Left lobe of liver (tissue), 2 donors: Measurements from ENCODE around the gene RASA3. TPM values are rescaled to one million over a fixed set of nuclear protein-coding genes. Genes with fewer than 3 reads are reported as not detected.

Experiments
- ATAC-seq: fragments of 200-7000 bp; cut with Tn5 transposase; one replicate; pipeline ENCODE4 v1.9.1; 2020; ENCODE audit warnings: mild to moderate bottlenecking, moderate library complexity
- DNase-seq: peaks from one replicate; pipeline ENCODE4 v3.0.0-alpha.2; 2020; ENCODE audit warnings: low spot score
- total RNA-seq: library from RNA; stranded (reverse); gene quantifications from one replicate; pipeline ENCODE4 v1.2.1, GENCODE V29; 2021
- donor health status: DM: no; HTN: no; CAD: no; lungs with moderate emphysema.
- donor health status: DM: no; HTN: yes; CAD: no.

Gene RASA3
- total RNA-seq, 1 donor from 2014 or later, result 4.5 TPM

DNA sequence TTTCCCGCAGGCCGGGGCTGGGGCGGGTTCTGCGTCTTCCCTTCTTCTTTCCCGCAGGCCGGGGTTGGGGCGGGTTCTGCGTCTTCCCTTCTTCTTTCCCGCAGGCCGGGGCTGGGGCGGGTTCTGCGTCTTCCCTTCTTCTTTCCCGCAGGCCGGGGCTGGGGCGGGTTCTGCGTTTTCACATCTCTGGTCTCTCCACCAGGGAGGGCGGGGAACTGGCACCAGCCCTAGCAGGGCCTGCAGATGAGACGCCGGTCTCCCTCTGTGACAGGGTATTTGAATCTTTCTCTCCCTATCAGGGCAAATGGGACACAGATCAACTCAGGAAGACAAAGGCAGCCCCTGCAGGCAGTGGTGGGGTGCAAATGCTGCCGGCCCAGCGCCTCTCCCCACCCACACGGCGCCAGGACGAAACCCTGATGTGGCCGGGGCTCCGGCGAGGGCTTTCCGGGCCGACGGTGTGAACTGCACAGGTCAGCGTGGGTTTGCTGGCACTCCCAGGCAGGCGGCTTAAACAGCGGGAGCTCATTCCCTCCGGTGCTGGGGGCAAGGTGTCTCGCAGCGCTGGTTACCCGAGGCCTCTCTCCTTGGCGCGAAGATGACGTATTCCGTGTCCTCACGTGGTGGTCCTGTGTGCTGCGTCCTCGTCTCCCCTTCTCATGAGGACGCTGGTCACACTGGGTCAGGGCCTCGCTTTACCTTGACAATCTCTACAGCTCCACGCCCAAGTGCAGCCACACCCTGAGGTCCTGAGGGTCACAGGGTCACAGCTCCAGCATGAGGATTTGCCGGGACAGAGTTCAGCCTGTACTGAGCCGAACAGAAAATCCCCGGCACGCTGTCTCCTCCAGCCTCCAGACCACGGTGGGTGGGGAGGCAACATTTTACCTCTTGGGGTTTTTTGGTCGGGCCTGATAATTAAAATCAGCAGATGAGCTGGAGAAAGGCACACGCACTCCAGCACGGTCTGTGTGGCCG is 157.8 kb downstream of the RASA3 start:
- no peak for DNase-seq

GRCh38 chr13:113973218-113974164 is 158.9 kb downstream of the RASA3 start, which contains the start of gene C13orf46:
Gene C13orf46 (minus strand): TSS chr13:113974076. CDS start chr13:113973997, 79 bp downstream.
- ATAC-seq (peak; percentile 72), DNase-seq (peak; percentile 90)

More for the DNA sequence above, 157.8 kb downstream of the RASA3 start:
- no peak for ATAC-seq

DNA sequence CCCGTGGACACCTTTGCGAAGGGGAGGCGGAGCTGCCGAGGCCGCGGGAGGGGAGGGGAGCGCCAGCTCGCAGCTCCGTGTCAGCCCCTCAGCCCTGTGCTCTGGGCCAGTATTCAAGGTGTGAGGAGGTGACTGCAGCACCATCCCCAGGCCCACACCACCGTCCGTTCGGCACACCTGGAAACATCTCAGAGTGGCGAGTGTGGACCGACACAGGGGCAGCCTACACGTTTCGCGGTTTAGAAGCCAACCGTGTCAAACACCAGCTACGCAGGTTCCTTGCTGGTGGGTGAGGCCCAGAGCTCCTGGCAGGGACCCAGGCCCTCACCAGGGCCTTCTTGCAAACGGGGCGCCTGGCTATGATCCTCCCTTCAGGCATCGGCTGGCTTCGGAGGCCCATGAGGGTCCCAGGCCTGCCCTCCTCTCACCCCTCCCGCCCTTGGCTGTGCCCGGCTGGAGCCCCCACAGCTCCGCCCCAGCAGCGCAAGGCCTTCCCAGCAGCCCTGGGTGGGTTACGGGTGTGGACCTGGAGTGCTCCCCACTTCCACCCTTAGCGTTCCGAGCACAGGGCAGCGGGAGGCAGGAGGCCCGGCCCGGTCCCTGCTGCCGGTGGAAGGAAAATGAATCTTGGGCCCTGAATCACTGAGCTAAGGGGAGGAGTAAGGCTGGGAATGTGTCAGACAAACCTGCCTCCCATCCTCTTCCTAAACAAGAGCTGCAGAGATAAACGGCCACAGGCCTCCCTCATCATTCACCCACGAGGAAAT is 159.8 kb downstream of the RASA3 start:
- no peak for DNase-seq
- no peak for ATAC-seq

DNA sequence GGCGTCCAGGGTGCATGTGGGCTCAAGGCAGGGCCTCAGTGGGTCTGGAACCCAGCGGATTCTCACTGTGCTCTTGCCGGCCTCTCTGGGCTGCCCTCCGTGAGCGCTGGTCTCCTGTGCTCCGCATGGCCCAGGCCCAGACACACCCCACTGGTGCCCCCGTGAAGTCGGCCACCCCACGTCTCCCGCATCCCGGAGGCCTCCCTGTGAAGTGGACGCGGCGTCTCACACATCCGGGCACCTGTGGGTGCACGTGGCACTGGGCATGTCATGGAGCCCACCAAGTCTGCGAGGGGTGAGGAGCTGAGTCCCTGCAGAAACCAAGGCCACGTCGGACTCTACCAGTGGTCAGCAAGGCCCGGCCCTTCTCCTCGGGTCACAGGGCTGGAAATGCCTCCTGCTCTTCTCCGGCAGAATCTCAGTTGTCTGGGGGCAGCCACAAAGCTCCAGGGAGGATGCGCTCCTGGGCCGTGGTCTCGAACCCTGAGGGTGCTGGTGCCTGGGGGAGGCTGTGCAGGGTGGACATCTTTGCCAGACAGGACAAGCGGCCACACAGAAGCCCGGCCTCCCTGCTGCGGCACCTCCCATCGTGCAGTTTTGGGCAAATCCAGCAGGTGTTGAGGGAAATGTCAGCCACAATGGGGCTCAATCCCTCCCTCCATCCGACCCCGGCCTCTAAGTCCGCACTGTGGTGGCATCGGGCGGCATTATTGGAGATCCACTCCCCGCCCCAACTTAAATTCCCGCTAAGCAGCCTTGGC is 160.8 kb downstream of the RASA3 start:
- DNase-seq (no peak), ATAC-seq (no peak)

- ATAC-seq (peak; percentile 81), DNase-seq (peak; percentile 94)
Observed at GRCh38 chr13:113970810-113971470, 161.5 kb downstream of the RASA3 start.

DNA sequence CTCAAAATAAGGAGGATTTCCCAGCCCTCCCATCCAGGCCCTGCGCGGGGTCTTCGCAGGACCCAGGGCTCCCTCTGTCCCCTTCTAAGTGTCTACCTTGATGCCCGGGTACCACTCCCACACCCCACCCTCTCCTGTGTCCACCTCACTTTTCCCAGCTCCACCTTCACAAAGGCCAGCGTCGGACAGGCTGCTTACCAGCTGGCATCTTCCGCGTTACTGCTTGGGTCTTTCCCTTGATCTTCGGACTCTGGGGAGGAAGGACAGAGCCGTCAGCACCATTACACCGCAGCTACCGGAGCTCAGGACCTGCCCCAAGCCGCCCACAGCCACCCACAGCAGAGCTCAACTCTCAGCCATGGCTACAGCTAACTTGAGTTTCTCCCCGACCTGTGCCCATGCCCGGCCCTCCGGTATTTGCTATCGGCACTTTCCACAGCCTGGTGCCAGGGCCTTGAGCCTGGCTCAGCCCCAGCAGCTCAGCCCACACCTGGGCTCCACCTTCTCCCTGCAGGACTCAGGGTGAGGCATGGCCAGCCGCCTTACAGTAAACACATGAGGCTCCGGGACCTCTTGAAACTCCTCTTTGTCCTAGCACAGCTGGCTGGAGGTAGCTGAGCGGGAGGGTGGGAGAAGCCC is 162.3 kb downstream of the RASA3 start:
- DNase-seq, result peak; percentile 89
- ATAC-seq, result peak; percentile 81

DNA sequence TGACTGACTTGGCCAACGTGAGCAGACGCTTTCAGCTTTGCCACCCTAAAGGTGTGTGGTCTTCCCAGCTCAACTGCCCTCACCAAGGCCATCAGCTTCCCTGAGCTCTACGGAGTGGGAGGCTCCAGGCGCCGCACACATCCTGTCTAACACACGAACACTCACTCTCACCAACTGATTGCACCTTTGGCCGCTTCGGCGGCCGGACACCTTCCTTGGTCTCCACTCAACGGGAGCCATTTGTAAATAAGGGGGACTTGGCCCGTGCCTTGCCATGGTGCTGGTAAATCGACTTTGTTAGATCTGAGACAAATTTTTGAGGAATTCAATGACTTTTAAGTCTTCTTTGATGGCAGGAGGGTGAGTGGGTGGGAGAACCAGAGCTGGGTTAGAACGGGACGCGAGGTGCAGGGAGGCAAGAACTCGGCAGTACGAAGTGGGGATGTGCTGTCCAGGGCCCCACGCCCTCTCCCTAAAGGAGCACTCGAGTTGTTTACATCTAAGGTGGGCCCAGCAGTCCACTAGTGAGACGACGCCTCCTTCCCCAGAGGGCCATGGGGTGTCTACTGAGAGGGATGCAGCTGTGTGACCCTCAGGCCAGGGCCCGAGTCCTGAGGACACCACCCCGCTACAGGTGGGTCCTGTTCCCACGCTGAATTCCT is 163.0 kb downstream of the RASA3 start:
- no peak for DNase-seq
- no peak for ATAC-seq

- DNase-seq, result no peak
- no peak for ATAC-seq
Observed at GRCh38 chr13:113968463-113969310, 163.7 kb downstream of the RASA3 start.

DNA sequence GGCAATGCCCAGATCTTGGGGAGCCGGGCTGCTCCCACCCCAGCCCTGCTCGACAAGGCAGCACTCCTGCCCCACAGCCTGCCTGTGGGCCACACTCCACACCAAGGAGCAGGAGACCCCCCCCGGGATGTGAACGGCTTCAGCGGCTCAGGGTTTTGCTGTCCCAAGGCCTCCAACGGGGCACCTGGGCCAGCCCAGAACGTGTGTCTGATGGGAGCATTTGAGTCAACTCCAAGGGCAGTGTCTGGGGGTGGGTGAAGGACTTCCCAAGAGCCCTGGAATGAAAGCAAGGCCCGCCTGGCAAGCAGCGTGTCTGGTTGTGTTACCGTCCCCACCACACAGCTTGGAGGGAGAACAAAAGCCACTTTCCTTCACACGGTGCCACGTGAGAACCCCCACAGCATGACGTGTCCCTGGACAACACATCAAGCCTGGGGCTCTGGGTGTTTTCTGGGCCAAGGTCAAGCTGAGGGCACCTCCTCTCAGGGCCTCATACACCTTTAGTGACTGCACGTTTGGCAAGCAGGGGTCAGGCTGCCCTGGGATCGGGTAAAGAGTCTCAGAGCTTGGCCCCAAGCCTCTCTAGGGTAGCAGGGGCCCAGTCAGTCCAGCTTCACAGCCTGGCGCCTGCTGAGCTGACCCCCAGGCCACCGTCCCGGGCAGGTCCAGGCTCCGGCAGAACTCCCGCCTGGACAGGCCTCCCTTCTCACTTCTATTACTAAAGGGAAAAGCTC is 164.5 kb downstream of the RASA3 start:
- DNase-seq, result no peak
- no peak for ATAC-seq

DNA sequence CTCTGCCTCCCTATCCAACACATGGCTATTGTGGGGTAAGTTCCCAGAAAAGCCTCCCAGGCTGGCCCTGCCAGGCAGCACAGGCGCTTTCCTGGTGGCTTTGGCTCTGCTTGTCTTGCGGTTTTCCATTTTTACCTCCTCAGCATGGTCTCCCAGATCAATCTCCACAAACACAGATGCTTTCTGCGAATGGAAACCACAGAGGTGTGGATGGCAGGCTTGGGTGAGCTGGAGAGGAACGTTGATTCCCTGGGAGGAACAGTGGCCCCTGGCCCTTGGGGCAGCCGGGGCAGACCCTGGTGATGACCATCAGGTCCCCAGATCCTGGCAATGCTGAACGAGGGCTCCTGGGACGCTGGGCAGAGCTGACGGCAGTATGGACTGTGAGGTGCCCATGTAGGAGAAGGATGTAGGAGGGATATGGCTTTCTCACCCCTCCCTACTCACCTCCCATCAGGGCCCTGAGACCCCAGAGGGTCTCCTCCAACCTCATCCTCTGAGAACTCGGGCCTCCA is 165.2 kb downstream of the RASA3 start:
- no peak for ATAC-seq
- no peak for DNase-seq

- no peak for ATAC-seq
- DNase-seq, result no peak
Observed at GRCh38 chr13:113965968-113966884, 166.2 kb downstream of the RASA3 start.

DNA sequence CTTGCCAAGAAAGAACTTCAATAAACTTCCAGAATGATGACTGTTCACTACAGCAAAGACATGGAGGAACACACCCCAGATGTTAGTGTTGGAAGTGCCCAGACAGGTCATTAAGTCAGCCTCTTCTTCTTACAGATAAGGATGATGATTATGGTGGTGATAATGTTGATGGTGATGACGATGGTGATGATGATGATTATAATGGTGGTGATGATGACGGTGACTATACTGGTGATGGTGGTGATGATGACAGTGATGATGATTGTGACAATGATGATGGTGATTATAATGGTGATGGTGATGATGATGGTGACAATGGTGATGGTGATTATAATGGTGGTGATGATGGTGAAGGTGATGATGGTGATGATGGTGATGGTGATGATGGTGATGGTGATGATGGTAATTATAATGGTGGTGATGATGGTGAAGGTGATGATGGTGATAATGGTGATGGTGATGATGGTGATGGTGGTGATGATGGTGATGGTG is 167.0 kb downstream of the RASA3 start:
- ATAC-seq (no peak), DNase-seq (no peak)

- DNase-seq, result no peak
- ATAC-seq, result no peak
Observed at GRCh38 chr13:113964251-113964995, 168.0 kb downstream of the RASA3 start.

- no peak for DNase-seq
- no peak for ATAC-seq
Observed at GRCh38 chr13:113963376-113963775, 169.0 kb downstream of the RASA3 start.
